Left ventricle myocardium superior (tissue), 1 donor: ENCODE data around the gene TBC1D21. TPM values are rescaled to one million over a fixed set of nuclear protein-coding genes. Genes with fewer than 3 reads are reported as not detected.

Experiments used
- ATAC-seq: fragments of 200-7000 bp; cut with Tn5 transposase; one replicate; pipeline ENCODE4 v1.9.1; 2020; ENCODE audit warnings: mild to moderate bottlenecking, moderate library complexity
- DNase-seq: peaks from one replicate; pipeline ENCODE4 v3.0.0-alpha.2; 2020
- intact Hi-C: fragments of 100-400 bp; cut with micrococcal nuclease; formaldehyde crosslinking; loops from one replicate; pipeline ENCODE4 v1.11.0; 2022
- total RNA-seq: library from RNA; stranded (reverse); fragmentation: NEBNext Ultra II Directional; extraction: Animal tissue kit (Norgen Biotek cat#: 25700); gene quantifications from one replicate; pipeline ENCODE4 v1.2.1, GENCODE V29; 2021
- donor health status: DM: no; HTN: yes; CAD: no; lungs with severe emphysema.

TBC1D21 gene
- total RNA-seq, 1 donor from 2014 or later = not detected

DNA sequence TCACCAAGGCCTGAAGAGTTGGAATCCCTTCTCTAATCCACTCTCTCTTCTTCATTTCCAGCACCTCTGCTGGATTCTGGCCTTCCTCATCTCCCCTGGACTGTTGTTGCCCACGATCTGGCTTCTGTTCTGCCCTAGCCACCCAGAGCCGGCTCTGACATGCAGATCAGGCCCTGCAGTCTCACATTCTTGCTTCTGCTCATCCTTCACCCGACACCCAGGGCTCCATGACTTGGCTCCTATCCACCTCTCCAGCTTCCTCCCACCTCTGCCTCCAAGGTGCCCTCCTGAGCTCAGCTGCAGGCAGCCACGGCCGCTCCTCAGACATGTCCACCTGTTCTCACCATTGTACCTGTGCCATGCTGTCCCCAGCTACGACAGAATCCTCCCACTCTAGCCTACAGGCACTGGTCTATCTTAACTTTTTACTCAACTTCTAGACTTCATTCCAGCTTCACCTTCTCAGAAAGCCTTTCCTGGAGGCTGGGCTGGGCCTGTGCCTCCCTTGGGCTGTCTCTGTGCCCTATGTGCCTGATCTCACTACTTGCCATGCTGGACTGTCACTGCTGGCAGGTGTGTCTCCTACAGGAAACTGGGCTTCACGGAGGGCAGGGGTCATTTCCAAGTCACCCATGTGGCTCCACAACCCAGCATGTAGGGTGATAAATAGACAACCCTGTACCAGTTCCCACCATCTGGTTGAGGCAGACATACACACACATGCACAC is 16.0 kb upstream of the TBC1D21 start:
- peak; percentile 10 for ATAC-seq
- intact Hi-C loops = no loop called here

DNA sequence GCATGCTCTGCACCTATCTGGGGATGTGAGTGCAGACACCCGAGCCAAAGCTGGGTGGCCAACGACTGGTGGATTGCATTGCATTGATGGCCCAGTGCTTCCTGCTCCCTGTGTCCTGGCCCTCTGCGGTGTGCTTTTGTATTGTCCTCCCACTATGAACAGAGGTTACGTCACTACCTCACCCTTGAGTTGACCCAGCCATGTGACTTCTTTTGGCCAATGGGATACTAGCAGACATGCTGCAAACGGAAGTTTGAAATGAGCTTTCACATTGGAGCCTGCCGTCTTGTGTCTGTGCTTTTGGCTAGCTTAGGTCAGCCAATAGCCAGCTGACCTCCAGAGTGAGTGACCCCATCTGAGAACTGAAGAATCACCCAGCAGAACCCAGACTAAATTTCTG is 15.3 kb upstream of the TBC1D21 start:
- ATAC-seq = no peak
- DNase-seq = no peak
- intact Hi-C loops = no loop called here

More for the DNA sequence above, 16.0 kb upstream of the TBC1D21 start:
- DNase-seq = no peak

DNA sequence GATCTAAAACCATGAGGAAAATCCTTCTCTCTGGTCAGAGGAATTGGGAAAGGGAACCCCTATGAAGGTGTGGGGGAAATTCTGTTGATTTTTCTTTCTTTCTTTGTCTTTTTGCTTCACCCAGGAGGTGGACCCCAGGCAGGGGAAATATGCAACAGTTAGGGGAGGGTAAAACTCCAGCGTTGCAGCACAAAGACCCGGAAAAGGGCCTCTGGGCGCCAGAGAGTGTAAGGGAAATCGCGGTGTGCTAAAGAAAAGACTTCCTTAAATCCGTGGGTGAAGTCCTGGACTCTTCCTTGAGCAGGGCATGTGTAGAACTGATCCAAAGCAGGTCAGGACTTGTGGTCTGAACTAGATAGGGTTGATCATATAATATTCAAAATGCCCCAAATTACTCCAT is 11.1 kb upstream of the TBC1D21 start:
- ATAC-seq (no peak), DNase-seq (no peak)
- intact Hi-C loops = no loop called here

DNA sequence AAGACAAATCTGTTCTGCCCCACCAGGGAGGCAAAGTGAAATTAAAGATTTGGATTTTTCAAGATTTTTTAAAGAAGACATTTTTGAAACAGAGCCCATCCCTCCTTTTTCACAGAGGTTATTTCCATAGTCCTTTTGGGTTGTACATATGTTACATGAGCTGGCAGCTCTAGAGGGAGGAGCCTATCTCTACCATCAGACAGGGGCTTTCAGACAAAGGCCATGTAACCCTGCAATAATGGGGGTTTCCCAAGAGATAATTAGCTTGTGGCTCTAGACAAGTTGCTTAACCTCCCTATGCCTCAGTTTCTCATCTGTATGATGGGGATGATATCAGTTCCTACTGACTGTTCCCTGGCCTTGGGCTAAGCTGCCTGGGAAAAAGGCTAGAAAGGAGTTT is 8.0 kb upstream of the TBC1D21 start:
- DNase-seq (no peak), ATAC-seq (no peak)
- intact Hi-C loops = no loop called here

- ATAC-seq (no peak), DNase-seq (no peak)
- intact Hi-C loops = no loop called here
These were observed 7.5 kb upstream of the TBC1D21 start for GRCh38 chr15:73865904-73866303.

DNA sequence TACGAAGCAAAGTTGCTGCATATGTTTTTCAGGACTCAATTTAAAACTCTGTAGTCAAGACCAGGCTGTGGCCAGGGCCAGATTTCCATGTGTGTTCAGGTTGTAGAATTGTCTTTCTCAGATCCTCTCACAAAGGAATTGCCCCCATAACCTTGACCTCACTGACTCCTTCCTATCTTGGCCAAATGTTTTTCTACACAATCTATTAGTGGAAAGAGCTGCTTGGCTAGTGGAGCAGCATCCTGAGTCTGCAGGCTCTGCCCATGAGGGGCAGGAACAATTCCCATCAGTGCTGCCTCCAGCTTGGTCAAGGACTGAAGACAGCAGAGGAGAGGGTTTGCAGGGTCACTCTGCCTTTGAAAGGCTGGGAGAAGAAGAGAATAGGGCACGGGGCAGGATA is 6.9 kb upstream of the TBC1D21 start:
- intact Hi-C loops = no loop called here
- ATAC-seq = no peak
- no peak for DNase-seq

DNA sequence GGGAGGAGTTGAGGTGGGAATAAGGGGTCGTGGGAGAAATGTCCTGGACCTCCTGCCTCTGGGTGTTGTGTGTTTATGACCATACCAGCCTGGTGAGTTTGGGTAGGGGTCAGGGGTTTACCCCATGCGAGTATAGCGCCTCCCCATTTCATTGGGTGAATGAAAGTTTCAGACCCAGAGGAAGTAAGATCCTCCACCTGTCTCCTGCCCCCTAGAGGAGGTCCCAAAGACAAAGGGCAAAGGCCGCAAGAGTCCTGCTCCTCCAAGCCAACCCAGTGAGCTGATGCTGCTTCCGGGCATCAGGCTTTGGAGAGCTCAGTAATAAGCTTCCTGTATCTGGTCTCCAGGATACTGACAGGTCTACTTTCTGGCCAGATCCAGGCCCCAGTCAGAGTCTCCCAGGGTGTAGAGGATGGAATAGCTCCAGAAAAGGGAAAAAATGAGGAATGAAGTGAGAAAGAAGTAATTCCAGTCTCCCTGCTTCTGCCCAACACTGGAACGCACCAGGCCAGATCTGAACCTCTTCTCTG is 6.4 kb upstream of the TBC1D21 start:
- intact Hi-C loops = no loop called here
- no peak for DNase-seq
- no peak for ATAC-seq

GRCh38 chr15:73867426-73867825 is 5.9 kb upstream of the TBC1D21 start:
- ATAC-seq (no peak), DNase-seq (no peak)
- intact Hi-C loops = no loop called here

DNA sequence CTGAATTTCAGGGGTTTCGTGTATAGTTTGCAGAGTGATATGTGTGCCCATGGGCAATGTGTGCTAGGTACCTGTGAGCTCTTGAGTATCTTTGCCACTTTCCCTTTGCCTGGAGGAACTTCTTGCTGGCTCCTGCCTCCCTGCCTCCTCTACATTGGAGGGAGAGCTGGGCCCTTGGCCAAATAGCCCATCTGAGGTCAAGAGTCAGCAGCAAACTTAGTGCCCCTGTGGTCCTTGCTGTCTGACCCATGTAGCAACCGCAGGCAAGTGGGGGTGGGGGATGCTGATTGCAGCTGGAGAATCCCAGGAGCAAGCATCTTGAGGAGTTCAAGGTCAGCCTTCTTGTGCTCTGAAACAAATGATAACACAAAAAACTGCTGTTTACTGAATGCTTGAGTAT is 5.4 kb upstream of the TBC1D21 start:
- ATAC-seq = no peak
- intact Hi-C loops = no loop called here
- DNase-seq = no peak

GRCh38 chr15:73869216-73869995 is 4.0 kb upstream of the TBC1D21 start:
- DNase-seq = no peak
- intact Hi-C loops = no loop called here
- ATAC-seq = no peak

DNA sequence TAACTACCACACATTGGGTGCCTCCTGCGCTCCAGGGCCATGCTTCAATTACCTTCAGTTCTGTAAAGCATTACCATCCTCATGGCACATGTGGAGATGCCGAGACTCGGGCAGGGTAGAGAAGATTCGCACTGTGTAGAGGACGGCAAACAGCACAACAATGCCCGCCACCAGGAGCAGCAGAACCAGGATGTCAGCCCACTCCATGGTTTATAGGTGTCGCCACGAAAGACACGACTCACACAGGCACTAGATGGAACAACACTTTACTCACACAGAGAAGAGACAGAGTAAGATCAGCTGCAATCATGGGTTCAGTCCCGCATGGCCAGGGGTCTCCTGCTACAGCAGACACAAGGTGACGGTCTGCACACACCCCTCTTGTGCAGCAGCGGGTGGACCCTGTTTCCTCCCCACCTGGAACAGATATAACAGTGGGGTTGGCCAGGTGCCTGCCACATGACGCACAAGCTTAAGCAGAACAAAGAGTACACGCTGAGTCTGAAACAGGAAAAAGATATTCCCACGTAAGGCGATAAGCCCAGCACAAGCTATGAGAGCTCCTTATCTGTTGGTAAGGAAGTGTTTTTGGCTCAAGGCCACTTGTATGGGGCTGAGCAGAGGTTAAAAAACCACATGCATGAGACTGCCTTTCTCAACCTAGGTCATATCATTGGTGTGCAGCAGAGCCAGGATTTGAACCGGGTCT is 2.5 kb upstream of the TBC1D21 start:
- DNase-seq = peak; percentile 85
- intact Hi-C loops = no loop called here
- ATAC-seq = peak; percentile 90

- no peak for DNase-seq
- intact Hi-C loops = no loop called here
These were observed 1.0 kb upstream of the TBC1D21 start for GRCh38 chr15:73872346-73872745.

GRCh38 chr15:73873889-73874511 is 636 bp downstream of the TBC1D21 start:
- ATAC-seq = no peak
- intact Hi-C loops = no loop called here
- no peak for DNase-seq

More at GRCh38 chr15:73872346-73872745, 1.0 kb upstream of the TBC1D21 start:
- ATAC-seq = no peak

GRCh38 chr15:73879426-73879825 is 6.1 kb downstream of the TBC1D21 start:
- ATAC-seq = no peak
- intact Hi-C loops = no loop called here
- no peak for DNase-seq

DNA sequence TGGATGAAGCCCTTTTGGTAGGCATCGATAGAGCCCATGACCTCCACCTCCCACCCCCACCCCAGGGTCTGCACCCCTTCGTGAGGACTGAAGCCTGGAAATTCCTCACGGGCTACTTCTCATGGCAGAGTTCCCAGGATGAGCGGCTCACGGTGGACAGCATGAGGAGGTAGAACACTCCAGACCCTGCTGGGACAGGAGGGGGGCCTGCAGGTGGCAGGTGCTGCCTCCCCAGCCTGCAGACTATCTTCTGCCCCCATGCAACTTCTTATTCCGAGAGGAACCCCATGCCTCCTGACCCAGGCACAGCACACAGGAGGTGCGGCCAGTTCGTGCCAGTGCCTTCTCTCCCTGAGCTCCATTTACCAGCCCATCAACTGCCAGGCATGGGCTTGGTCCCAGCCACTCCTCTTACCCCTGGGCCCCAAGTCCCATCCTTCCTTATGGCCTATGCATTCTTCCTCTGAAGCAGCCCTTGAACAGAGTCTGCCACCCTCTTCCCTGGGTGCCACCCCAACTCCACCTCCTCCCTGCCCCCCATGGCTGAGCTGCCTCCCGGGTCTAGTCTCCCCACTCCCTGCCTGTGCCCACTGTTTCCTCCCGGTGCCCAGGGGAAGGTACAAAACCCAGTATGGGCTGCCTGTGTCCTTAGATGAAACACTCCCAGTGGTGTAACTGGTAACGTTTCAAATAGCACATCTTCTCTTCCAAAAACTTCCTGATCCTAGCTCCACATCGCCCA is 8.4 kb downstream of the TBC1D21 start:
- DNase-seq (no peak), ATAC-seq (no peak)

DNA sequence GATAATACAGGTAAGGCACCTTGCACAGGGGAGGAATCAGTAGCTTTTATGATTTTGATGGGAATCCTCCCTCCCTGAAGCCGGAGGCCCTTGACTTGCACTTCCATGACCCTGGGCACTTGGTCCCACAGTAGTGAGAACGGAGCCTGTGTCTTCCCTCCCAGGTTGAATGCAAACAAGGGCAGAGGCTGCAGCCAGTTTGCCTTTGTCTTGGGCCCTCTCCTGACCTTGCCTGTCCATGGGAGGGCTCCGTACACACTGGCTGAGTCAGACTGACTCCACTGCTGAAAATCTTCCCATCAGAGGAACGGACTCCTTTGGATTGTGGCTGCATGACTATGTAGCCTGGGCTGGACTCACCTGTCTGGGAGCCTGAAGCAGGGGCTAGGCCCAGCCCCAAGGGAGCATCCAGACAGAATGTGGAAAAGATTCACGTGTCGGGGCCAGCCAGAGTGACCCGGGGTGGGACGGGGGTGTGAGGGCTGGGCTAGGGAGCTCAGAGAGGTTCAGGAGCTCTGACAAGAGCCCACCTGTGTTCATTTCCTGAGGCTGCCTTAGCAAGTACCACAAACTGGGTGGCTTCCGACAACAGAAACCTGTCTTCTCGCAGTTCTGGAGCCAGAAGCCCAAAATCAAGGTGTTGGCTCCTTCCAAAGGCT is 9.5 kb downstream of the TBC1D21 start:
- ATAC-seq = no peak
- intact Hi-C loops = no loop called here
- no peak for DNase-seq

More for the DNA sequence above, 8.4 kb downstream of the TBC1D21 start:
- intact Hi-C loops = no loop called here

DNA sequence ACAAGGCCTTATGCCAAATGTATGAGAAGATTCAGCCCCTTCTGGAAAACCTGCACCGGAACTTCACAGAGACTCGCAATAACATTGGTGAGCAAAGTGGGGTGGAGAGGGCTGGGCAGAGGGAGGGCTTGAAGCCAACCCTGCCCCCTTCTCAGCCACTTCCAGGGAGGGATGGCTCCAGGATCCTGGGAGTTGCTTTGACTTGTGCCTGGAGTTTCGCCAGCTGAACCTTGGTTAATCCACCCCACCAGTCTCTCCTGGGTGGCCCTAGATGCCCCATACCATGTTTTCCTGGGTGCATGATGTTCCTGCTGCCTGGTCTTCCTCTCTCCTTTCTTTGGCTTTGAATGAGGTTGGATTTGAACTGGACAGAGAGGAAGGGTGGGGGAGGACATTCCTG is 10.8 kb downstream of the TBC1D21 start:
- no peak for DNase-seq
- intact Hi-C loops = no loop called here
- no peak for ATAC-seq

- DNase-seq = no peak
- ATAC-seq = no peak
- intact Hi-C loops = no loop called here
These were observed 12.8 kb downstream of the TBC1D21 start for GRCh38 chr15:73885954-73886700.
